HEK293T (cell line): ENCODE data around the gene VAX1.

ENCODE experiments used
- CTCF ChIA-PET: fragments of 350-600 bp; formaldehyde crosslinking; extraction: SDS; loops from one replicate; lab custom pipeline; 2021; ENCODE audit warnings: antibody characterized with exemption, inconsistent platforms; lab: Yijun Ruan, JAX
- POLR2A ChIA-PET: fragments of 350-600 bp; formaldehyde crosslinking; extraction: SDS; loops from one replicate; lab custom pipeline; 2020; ENCODE audit warnings: antibody characterized with exemption, inconsistent platforms; lab: Yijun Ruan, JAX
- DNase-seq: peaks from one replicate; pipeline ENCODE4 v3.0.0; 2012; ENCODE audit warnings: mixed read lengths; ENCODE audit errors: extremely low spot score
- ARNT ChIP-seq: fragments of 450-650 bp; IDR thresholded peaks from 2 replicates; pipeline ENCODE4 v1.6.1; 2017; ENCODE audit warnings: mild to moderate bottlenecking
- BHLHE40 ChIP-seq: fragments of 450-650 bp; IDR thresholded peaks from 2 replicates; pipeline ENCODE4 v1.6.1; 2016; ENCODE audit warnings: mild to moderate bottlenecking, moderate library complexity, borderline replicate concordance
- CTBP1 ChIP-seq: fragments of 450-650 bp; IDR thresholded peaks from 2 replicates; pipeline ENCODE4 v1.6.1; 2016; ENCODE audit warnings: borderline replicate concordance
- ELF4 ChIP-seq: fragments of 450-650 bp; IDR thresholded peaks from 2 replicates; pipeline ENCODE4 v1.6.1; 2017; ENCODE audit warnings: antibody characterized with exemption
- FOXA1 ChIP-seq: fragments of 450-650 bp; IDR thresholded peaks from 2 replicates; pipeline ENCODE4 v1.6.1; 2016; ENCODE audit warnings: mild to moderate bottlenecking
- FOXK2 ChIP-seq: fragments of 450-650 bp; IDR thresholded peaks from 2 replicates; pipeline ENCODE4 v1.6.1; 2016; ENCODE audit warnings: mild to moderate bottlenecking
- FOXM1 ChIP-seq: fragments of 450-650 bp; IDR thresholded peaks from 2 replicates; pipeline ENCODE4 v1.6.1; 2017; ENCODE audit warnings: mild to moderate bottlenecking, borderline replicate concordance
- HDGF ChIP-seq: fragments of 450-650 bp; IDR thresholded peaks from 2 replicates; pipeline ENCODE4 v1.6.1; 2017; ENCODE audit warnings: antibody characterized with exemption, borderline replicate concordance
- L3MBTL2 ChIP-seq: fragments of 450-650 bp; conservative IDR thresholded peaks from 2 replicates; pipeline ENCODE4 v1.6.1; 2016; ENCODE audit warnings: mild to moderate bottlenecking
- LEF1 ChIP-seq: fragments of 450-650 bp; IDR thresholded peaks from 2 replicates; pipeline ENCODE4 v1.6.1; 2017; ENCODE audit warnings: mild to moderate bottlenecking, borderline replicate concordance
- NFRKB ChIP-seq: fragments of 450-650 bp; IDR thresholded peaks from 2 replicates; pipeline ENCODE4 v1.6.1; 2016; ENCODE audit warnings: mild to moderate bottlenecking, moderate library complexity
- SP1 ChIP-seq: fragments of 450-650 bp; IDR thresholded peaks from 2 replicates; pipeline ENCODE4 v1.6.1; 2017
- SUZ12 ChIP-seq: fragments of 450-650 bp; IDR thresholded peaks from 2 replicates; pipeline ENCODE4 v1.6.1; 2016; ENCODE audit warnings: mild to moderate bottlenecking
- TARDBP ChIP-seq: fragments of 450-650 bp; IDR thresholded peaks from 2 replicates; pipeline ENCODE4 v1.6.1; 2016
- ZNF384 ChIP-seq: fragments of 450-650 bp; IDR thresholded peaks from 2 replicates; pipeline ENCODE4 v1.6.1; 2016
- TF ChIP-seq, protein P1 (sequence below): fragments of 450-650 bp; IDR thresholded peaks from 2 replicates; pipeline ENCODE4 v1.6.1; 2016

Gene VAX1

DNA sequence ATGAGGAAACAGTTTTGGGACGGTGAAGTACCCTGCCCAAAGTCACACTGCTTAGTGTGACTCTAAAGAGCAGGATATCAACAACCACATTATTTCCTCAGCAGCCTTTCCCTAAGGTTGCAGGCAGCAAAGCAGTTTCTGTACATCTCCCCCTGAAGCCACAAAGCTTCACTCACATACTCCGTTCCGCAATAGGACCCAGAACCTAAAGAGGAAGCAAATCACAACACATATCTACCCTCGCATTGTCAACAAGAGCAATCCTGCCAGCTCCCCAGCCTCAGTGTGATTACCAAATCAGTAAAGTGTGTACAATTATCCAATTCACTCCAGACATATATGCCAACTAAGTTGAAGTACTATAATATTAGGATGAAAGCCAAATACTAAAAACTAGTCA, 30.8 kb downstream of the VAX1 start:
- ChIA-PET CTCF (interaction anchor here (0.5 kb wide), 1 partner anchor 52 kb away, joined by 3 read pairs; no protein-coding TSS in a partner anchor), POLR2A (no interaction called here)
- no peak for TF ChIP-seq L3MBTL2
- TF ChIP-seq TARDBP: no peak
- TF ChIP-seq SUZ12: no peak
- TF ChIP-seq ARNT: no peak
- TF ChIP-seq FOXA1: no peak
- TF ChIP-seq LEF1: no peak
- TF ChIP-seq CTBP1: no peak
- no peak for TF ChIP-seq ZNF384
- TF ChIP-seq SP1: no peak
- no peak for TF ChIP-seq HDGF
- DNase-seq: no peak

DNA sequence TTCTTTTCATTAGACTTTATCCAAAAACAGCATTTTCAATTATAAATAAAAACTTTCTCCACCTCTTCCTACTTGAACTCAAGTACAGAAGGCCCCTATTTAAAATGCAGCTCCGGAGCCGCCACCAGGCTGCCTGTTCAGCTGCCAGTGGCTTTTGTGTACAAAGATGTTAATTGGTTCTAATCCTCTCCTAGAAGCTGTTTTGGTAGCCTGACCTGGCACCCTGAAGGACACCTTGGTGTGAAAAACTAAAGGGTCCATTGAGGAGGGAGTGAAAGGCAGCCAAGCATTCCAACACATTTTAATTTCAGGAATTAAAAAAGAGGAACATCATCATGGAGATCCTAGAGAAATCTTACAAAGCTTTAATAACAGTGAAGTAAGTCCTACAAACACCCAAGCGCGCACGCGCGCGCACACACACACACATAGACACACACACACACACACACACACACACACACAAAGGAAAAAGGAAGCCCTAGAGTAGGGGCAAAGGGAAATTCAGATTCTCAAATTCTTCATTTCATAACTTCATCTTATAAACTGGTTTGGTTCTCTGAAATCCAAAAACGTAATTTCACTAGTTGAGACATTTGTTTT, 41.4 kb downstream of the VAX1 start:
- TF ChIP-seq, protein P1, sequence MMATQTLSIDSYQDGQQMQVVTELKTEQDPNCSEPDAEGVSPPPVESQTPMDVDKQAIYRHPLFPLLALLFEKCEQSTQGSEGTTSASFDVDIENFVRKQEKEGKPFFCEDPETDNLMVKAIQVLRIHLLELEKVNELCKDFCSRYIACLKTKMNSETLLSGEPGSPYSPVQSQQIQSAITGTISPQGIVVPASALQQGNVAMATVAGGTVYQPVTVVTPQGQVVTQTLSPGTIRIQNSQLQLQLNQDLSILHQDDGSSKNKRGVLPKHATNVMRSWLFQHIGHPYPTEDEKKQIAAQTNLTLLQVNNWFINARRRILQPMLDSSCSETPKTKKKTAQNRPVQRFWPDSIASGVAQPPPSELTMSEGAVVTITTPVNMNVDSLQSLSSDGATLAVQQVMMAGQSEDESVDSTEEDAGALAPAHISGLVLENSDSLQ: no peak
- TF ChIP-seq BHLHE40 (no peak), SP1 (no peak), LEF1 (no peak), ZNF384 (no peak), L3MBTL2 (no peak), FOXA1 (no peak), FOXM1 (no peak), SUZ12 (no peak), CTBP1 (no peak), NFRKB (no peak), ARNT (no peak), ELF4 (no peak)
- CTCF ChIA-PET: no interaction called here
- POLR2A ChIA-PET: no interaction called here

DNA sequence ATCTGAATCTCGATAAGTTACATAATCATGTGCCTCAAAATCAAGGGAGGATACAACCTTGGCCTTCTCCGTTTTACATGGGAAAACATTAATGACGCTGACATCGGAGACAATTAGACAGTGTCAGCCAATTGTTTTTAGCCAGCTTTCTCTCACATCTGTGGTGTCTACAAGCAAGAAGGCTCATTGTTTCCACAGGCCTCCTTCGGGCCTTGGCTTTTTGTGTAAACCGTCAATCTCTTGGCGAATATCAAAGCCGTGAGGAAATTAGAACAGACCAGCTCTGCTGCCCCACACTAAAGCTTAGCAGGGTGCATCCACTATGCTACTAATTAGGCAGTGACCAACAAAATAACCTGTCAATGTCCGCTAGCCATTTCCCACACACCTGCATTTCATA, 43.2 kb downstream of the VAX1 start:
- TF ChIP-seq CTBP1 (no peak), ELF4 (no peak), BHLHE40 (no peak), FOXM1 (no peak), LEF1 (no peak), HDGF (no peak), FOXA1 (no peak), ZNF384 (no peak), TARDBP (no peak), SP1 (no peak), ARNT (no peak), NFRKB (no peak), FOXK2 (no peak)
- TF ChIP-seq, protein P1: no peak
- CTCF ChIA-PET: no interaction called here
- POLR2A ChIA-PET: no interaction called here
- no peak for DNase-seq

More for the DNA sequence above, 41.4 kb downstream of the VAX1 start:
- no peak for DNase-seq

DNA sequence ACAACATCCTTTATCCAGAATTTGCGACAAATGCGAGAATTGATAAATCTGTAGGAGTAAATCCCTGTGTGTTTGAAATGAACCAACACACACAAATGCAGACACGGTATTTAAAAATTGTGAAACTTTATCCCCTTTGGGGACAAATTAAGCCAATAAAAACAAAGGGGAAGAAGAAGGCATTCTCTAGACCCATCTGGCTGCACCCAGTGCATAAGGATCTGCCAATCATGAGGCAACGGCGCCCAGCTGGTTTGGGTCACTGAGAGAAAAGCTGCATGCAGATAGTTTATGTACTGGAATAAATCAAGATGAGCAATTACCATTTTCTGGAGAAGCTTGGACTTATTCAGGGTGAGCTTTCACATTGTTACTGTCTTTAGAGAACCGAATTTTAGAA, 45.7 kb downstream of the VAX1 start:
- ChIA-PET POLR2A (no interaction called here), CTCF (interaction anchor here (0.7 kb wide), 1 partner anchor 9 kb away, joined by 3 read pairs; no protein-coding TSS in a partner anchor)
- TF ChIP-seq TARDBP: no peak
- no peak for TF ChIP-seq SUZ12
- TF ChIP-seq HDGF: no peak
- TF ChIP-seq, protein P1: no peak
- no peak for TF ChIP-seq NFRKB
- TF ChIP-seq FOXM1: no peak
- no peak for TF ChIP-seq ELF4
- no peak for DNase-seq

DNA sequence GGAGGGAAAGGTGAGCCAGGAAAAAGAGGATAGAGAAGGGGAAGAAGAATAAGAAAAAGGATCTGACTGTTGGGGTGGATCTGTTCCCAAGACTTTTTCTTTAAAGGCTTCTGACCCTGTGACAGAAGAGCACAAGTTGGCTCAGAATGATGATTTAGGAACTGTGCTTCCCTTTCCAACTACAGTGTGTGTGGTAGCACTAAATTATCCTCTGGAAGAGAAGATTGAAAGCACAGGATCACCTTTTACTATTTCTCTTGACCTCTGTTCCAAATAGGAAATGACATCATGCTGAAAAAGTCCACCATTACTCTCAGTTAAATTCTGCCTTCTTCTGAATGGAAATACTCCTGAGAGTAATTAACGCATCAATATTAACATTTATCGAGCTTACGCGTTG, 47.2 kb downstream of the VAX1 start:
- DNase-seq: no peak
- ChIA-PET POLR2A (no interaction called here), CTCF (no interaction called here)
- no peak for TF ChIP-seq SP1
- TF ChIP-seq, protein P1: no peak
- TF ChIP-seq SUZ12: no peak
- TF ChIP-seq CTBP1: no peak
- TF ChIP-seq TARDBP: no peak
- no peak for TF ChIP-seq HDGF
- TF ChIP-seq FOXK2: no peak
- no peak for TF ChIP-seq FOXA1
- no peak for TF ChIP-seq ELF4
- no peak for TF ChIP-seq LEF1
- TF ChIP-seq L3MBTL2: no peak
- no peak for TF ChIP-seq FOXM1
- TF ChIP-seq BHLHE40: no peak
- TF ChIP-seq ARNT: no peak
- TF ChIP-seq NFRKB: no peak
- TF ChIP-seq ZNF384: no peak
